PC-3 (cell line): ENCODE measurements around the gene MC1R. TPM values are rescaled to one million over a fixed set of nuclear protein-coding genes. Genes with fewer than 3 reads are reported as not detected.

Source experiments
- ATAC-seq: fragments of 200-7000 bp; cut with Tn5 transposase; 2 replicates; pipeline ENCODE4 v1.9.1; 2020; ENCODE audit warnings: mild to moderate bottlenecking, moderate library complexity
- BruUV-seq: library from RNA; stranded (reverse); fragments of 400-500 nt; replicated peaks from 2 replicates; lab custom pipeline; 2021; lab: Mats Ljungman, UMichigan
- CTCF ChIA-PET: fragments of 300-600 bp; sonication (Branson Sonifier 250); formaldehyde crosslinking; loops from one replicate; lab custom pipeline; 2022; ENCODE audit warnings: antibody characterized with exemption; lab: Charles Lee
- POLR2A ChIA-PET: fragments of 300-600 bp; sonication (Branson Sonifier 250); formaldehyde crosslinking; loops from one replicate; lab custom pipeline; 2022; ENCODE audit warnings: antibody characterized with exemption; ENCODE audit not compliant: unreplicated experiment; lab: Charles Lee
- DNase-seq: peaks from one replicate; pipeline ENCODE4 v3.0.0-alpha.2; 2015
- H2AFZ ChIP-seq: fragments of 300-600 bp; sonication (generic); 2 replicates; pipeline ENCODE4 v1.6.0; 2016; ENCODE audit warnings: antibody characterized with exemption, low read length
- H3F3A ChIP-seq: fragments of 300-600 bp; sonication (generic); one replicate; pipeline ENCODE4 v1.6.0; 2017; ENCODE audit warnings: antibody characterized with exemption, low read length, control low read depth, mild to moderate bottlenecking; ENCODE audit not compliant: unreplicated experiment
- H3K27ac ChIP-seq: fragments of 300-600 bp; sonication (generic); 2 replicates; pipeline ENCODE4 v1.5.1; 2016; ENCODE audit warnings: mild to moderate bottlenecking, low read length
- H3K27me3 ChIP-seq: fragments of 300-600 bp; sonication (generic); 2 replicates; pipeline ENCODE4 v1.6.1; 2016; ENCODE audit warnings: low read length, mixed read lengths
- H3K36me3 ChIP-seq: fragments of 300-600 bp; sonication (generic); 2 replicates; pipeline ENCODE4 v1.6.1; 2016; ENCODE audit warnings: low read depth, mixed run types, low read length, mixed read lengths
- H3K4me1 ChIP-seq: fragments of 300-600 bp; sonication (generic); 2 replicates; pipeline ENCODE4 v1.5.1; 2016; ENCODE audit warnings: low read length; ENCODE audit not compliant: insufficient read depth
- H3K4me2 ChIP-seq: fragments of 300-600 bp; sonication (generic); 2 replicates; pipeline ENCODE4 v1.6.0; 2016; ENCODE audit warnings: low read length
- H3K4me3 ChIP-seq: fragments of 300-600 bp; sonication (generic); 2 replicates; pipeline ENCODE4 v1.5.1; 2016; ENCODE audit warnings: mild to moderate bottlenecking, low read length, mixed read lengths
- H3K79me2 ChIP-seq: fragments of 300-600 bp; sonication (generic); 2 replicates; pipeline ENCODE4 v1.6.1; 2017; ENCODE audit warnings: low read length, mixed read lengths
- H3K9ac ChIP-seq: fragments of 300-600 bp; sonication (generic); 2 replicates; pipeline ENCODE4 v1.6.0; 2016; ENCODE audit warnings: mild to moderate bottlenecking, low read length
- H3K9me2 ChIP-seq: fragments of 300-600 bp; sonication (generic); replicated peaks from 2 replicates; pipeline ENCODE4 v1.6.1; 2016; ENCODE audit warnings: mixed run types, low read length, mixed read lengths
- H3K9me3 ChIP-seq: fragments of 300-600 bp; sonication (generic); 2 replicates; pipeline ENCODE4 v1.6.1; 2016; ENCODE audit warnings: low read length, mixed read lengths
- H4K20me1 ChIP-seq: fragments of 300-600 bp; sonication (generic); 2 replicates; pipeline ENCODE4 v1.6.1; 2016; ENCODE audit warnings: low read length, mixed read lengths
- EZH2 ChIP-seq: fragments of 300-600 bp; sonication (generic); IDR thresholded peaks from one replicate; pipeline ENCODE4 v1.6.1; 2017; ENCODE audit warnings: antibody characterized with exemption, mild to moderate bottlenecking, low read length; ENCODE audit not compliant: unreplicated experiment
- EZH2phosphoT487 ChIP-seq: fragments of 300-600 bp; sonication (generic); IDR thresholded peaks from 2 replicates; pipeline ENCODE4 v1.6.1; 2018; ENCODE audit warnings: mild to moderate bottlenecking, antibody characterized with exemption, low read length, borderline replicate concordance
- intact Hi-C: fragments of 100-400 bp; cut with micrococcal nuclease; formaldehyde crosslinking; loops from 2 replicates; pipeline ENCODE4 v1.9.0; 2023
- total RNA-seq: library from RNA; depleted of rRNA; stranded (reverse); fragments of >200 nt; gene quantifications from 2 replicates; pipeline ENCODE4 v1.2.3, GENCODE V29; 2014
- TF ChIP-seq, protein P1 (sequence below): fragments of 300-600 bp; sonication (generic); conservative IDR thresholded peaks from 2 replicates; pipeline ENCODE4 v1.5.1; 2017; ENCODE audit warnings: antibody characterized with exemption, low read depth, mild to moderate bottlenecking, low read length

MC1R gene
- total RNA-seq, 1 experiment from 2014 or later: 4.2 TPM

- Histone ChIP-seq H3K4me2 (no peak overlapping the region), H4K20me1 (no peaks in the 10 kb centered on the region), H3K4me1 (no peaks in the 10 kb centered on the region), H3K9me2 (no peaks in the 10 kb centered on the region), H3K4me3 (no peak overlapping the region), H3F3A (no peaks in the 10 kb centered on the region), H3K79me2 (no peaks in the 10 kb centered on the region), H2AFZ (no peak overlapping the region), H3K36me3 (peaks cover 12% of the 10 kb centered on the region), H3K9me3 (no peaks in the 10 kb centered on the region), H3K27me3 (no peaks in the 10 kb centered on the region), H3K9ac (no peak overlapping the region), H3K27ac (no peak overlapping the region)
- ChIA-PET CTCF (no interaction called here), POLR2A (no interaction called here)
- intact Hi-C loops: no loop called here
- ATAC-seq (no peak), DNase-seq (no peak)
- no TSS peak for BruUV-seq
- TF ChIP-seq EZH2phosphoT487: no peak
- TF ChIP-seq, protein P1, sequence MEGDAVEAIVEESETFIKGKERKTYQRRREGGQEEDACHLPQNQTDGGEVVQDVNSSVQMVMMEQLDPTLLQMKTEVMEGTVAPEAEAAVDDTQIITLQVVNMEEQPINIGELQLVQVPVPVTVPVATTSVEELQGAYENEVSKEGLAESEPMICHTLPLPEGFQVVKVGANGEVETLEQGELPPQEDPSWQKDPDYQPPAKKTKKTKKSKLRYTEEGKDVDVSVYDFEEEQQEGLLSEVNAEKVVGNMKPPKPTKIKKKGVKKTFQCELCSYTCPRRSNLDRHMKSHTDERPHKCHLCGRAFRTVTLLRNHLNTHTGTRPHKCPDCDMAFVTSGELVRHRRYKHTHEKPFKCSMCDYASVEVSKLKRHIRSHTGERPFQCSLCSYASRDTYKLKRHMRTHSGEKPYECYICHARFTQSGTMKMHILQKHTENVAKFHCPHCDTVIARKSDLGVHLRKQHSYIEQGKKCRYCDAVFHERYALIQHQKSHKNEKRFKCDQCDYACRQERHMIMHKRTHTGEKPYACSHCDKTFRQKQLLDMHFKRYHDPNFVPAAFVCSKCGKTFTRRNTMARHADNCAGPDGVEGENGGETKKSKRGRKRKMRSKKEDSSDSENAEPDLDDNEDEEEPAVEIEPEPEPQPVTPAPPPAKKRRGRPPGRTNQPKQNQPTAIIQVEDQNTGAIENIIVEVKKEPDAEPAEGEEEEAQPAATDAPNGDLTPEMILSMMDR: no peak
- no peak for TF ChIP-seq EZH2
Observed at GRCh38 chr16:89912143-89912542, 6.5 kb upstream of the MC1R start.

GRCh38 chr16:89912627-89913026, 6.0 kb upstream of the MC1R start:
- Histone ChIP-seq H3K27ac (no peak overlapping the region), H3K9me3 (no peaks in the 10 kb centered on the region), H3K79me2 (no peaks in the 10 kb centered on the region), H3K4me2 (no peak overlapping the region), H3K9me2 (no peaks in the 10 kb centered on the region), H3K27me3 (no peaks in the 10 kb centered on the region), H3K36me3 (peaks cover 12% of the 10 kb centered on the region), H3K9ac (no peak overlapping the region), H4K20me1 (no peaks in the 10 kb centered on the region), H3K4me3 (no peak overlapping the region), H3K4me1 (peaks cover 5% of the 10 kb centered on the region), H2AFZ (no peak overlapping the region), H3F3A (no peaks in the 10 kb centered on the region)
- no peak for DNase-seq
- BruUV-seq: no TSS peak
- ATAC-seq: no peak
- POLR2A ChIA-PET: no interaction called here
- TF ChIP-seq EZH2phosphoT487: no peak
- no peak for TF ChIP-seq EZH2
- TF ChIP-seq, protein P1: no peak
- CTCF ChIA-PET: no interaction called here
- intact Hi-C loops: no loop called here

GRCh38 chr16:89913408-89914387, 5.0 kb upstream of the MC1R start:
- CTCF ChIA-PET: interaction anchor here (0.7 kb wide), 1 partner anchor 12 kb away, joined by 5 read pairs; no protein-coding TSS in a partner anchor
- H3K4me3 ChIP-seq: no peak overlapping the region

More at GRCh38 chr16:89913408-89914387, 5.0 kb upstream of the MC1R start:
- peaks cover 13% of the 10 kb centered on the region for H3K4me1 ChIP-seq
- H3F3A ChIP-seq: no peaks in the 10 kb centered on the region
- H3K36me3 ChIP-seq: peaks cover 12% of the 10 kb centered on the region
- intact Hi-C loops: no loop called here
- H2AFZ ChIP-seq: no peak overlapping the region
- no peaks in the 10 kb centered on the region for H3K9me2 ChIP-seq
- no TSS peak for BruUV-seq
- no peaks in the 10 kb centered on the region for H4K20me1 ChIP-seq
- no peak for TF ChIP-seq EZH2phosphoT487
- TF ChIP-seq, protein P1: no peak
- no peak for TF ChIP-seq EZH2
- H3K79me2 ChIP-seq: no peaks in the 10 kb centered on the region
- DNase-seq: no peak
- no peaks in the 10 kb centered on the region for H3K27me3 ChIP-seq
- H3K27ac ChIP-seq: no peak overlapping the region
- no peak for ATAC-seq
- POLR2A ChIA-PET: no interaction called here
- H3K4me2 ChIP-seq: no peak overlapping the region
- H3K9ac ChIP-seq: no peak overlapping the region
- H3K9me3 ChIP-seq: no peaks in the 10 kb centered on the region
